HepG2 (cell line): Measurements from ENCODE around the gene KCNK15. TPM values are rescaled to one million over a fixed set of nuclear protein-coding genes. Genes with fewer than 3 reads are reported as not detected.

Source experiments
- CREB1 ChIP-seq, 2 experiments: fragments of 450-650 bp in 1 of 2; IDR thresholded peaks; 2 replicates each; pipeline ENCODE4 v1.6.1; 2016 to 2017; ENCODE audit warnings: control low read depth in 1 of 2, mild to moderate bottlenecking in 1 of 2, missing compliant biosample characterization in 1 of 2, missing genetic modification characterization in 1 of 2
- EHMT2 ChIP-seq: fragments of 200-600 bp; sonication (generic); IDR thresholded peaks from 2 replicates; pipeline ENCODE4 v1.7.0; 2017; ENCODE audit warnings: antibody characterized with exemption, low read depth, low read length, borderline replicate concordance
- HDAC2 ChIP-seq: sonication (generic); formaldehyde crosslinking; IDR thresholded peaks from 2 replicates; pipeline ENCODE4 v1.4.0; 2020; ENCODE audit warnings: missing genetic modification reagents
- JUNB ChIP-seq: sonication (generic); formaldehyde crosslinking; IDR thresholded peaks from 2 replicates; pipeline ENCODE4 v1.8.0; 2022; ENCODE audit warnings: missing genetic modification reagents, mild to moderate bottlenecking, borderline replicate concordance
- MXI1 ChIP-seq: IDR thresholded peaks from 3 replicates; pipeline ENCODE4 v1.6.1; 2012; ENCODE audit warnings: low read depth, low read length, inconsistent platforms, borderline replicate concordance
- NFATC3 ChIP-seq: sonication (generic); formaldehyde crosslinking; IDR thresholded peaks from 2 replicates; pipeline ENCODE4 v1.5.1; 2020; ENCODE audit warnings: mild to moderate bottlenecking, missing genetic modification reagents
- SAP130 ChIP-seq: IDR thresholded peaks from 2 replicates; pipeline ENCODE4 v1.6.1; 2016; ENCODE audit warnings: low read depth
- SKIL ChIP-seq: sonication (generic); formaldehyde crosslinking; IDR thresholded peaks from 2 replicates; pipeline ENCODE4 v1.8.0; 2022; ENCODE audit warnings: missing genetic modification reagents, mild to moderate bottlenecking, moderate library complexity, borderline replicate concordance
- SP1 ChIP-seq, 2 experiments: fragments of 450-650 bp in 1 of 2; sonication (generic) in 1 of 2; formaldehyde crosslinking in 1 of 2; IDR thresholded peaks; 2 replicates each; pipeline versions ENCODE4 v1.4.0 to v1.6.1; 2016 to 2020; ENCODE audit warnings: missing genetic modification reagents in 1 of 2
- SP4 ChIP-seq: sonication (generic); formaldehyde crosslinking; IDR thresholded peaks from 2 replicates; pipeline ENCODE4 v1.8.1; 2023; ENCODE audit warnings: mild to moderate bottlenecking, missing genetic modification reagents
- TMF1 ChIP-seq: sonication (generic); formaldehyde crosslinking; IDR thresholded peaks from 2 replicates; pipeline ENCODE4 v1.8.1; 2022; ENCODE audit warnings: low read depth, missing genetic modification reagents
- YEATS2 ChIP-seq: sonication (generic); formaldehyde crosslinking; IDR thresholded peaks from 2 replicates; pipeline ENCODE4 v1.4.0; 2020; ENCODE audit warnings: missing genetic modification reagents, borderline replicate concordance
- ZKSCAN8 ChIP-seq: IDR thresholded peaks from 2 replicates; pipeline ENCODE4 v1.6.1; 2016; ENCODE audit warnings: borderline replicate concordance, missing genetic modification reagents, missing compliant biosample characterization
- ZNF780A ChIP-seq: sonication (generic); formaldehyde crosslinking; IDR thresholded peaks from 2 replicates; pipeline ENCODE4 v1.8.0; 2022; ENCODE audit warnings: mild to moderate bottlenecking, missing genetic modification reagents, moderate library complexity
- polyA plus RNA-seq, 8 experiments: library from polyadenylated mRNA; depleted of rRNA in 3 of 8; stranded (reverse) in 7 of 8; unstranded in 1 of 8; fragments of >200 nt; fragmentation: Illumina TruSeq in 4 of 8; extraction: Trizol in 4 of 8; gene quantifications; 2 replicates each; pipeline versions ENCODE4 v1.2.1 to v1.2.3, GENCODE V29; 2011 to 2016; ENCODE audit warnings: low read depth in 4 of 8, missing spikeins in 1 of 8, mixed read lengths in 1 of 8; ENCODE audit not compliant: insufficient read depth in 1 of 8
- total RNA-seq, 5 experiments: library from RNA; depleted of rRNA; stranded (reverse); fragments of >200 nt; fragmentation: Illumina TruSeq; extraction: Trizol; gene quantifications; 2 replicates each; pipeline ENCODE4 v1.2.3, GENCODE V29; 2016; ENCODE audit warnings: low read depth in 1 of 5
- TF ChIP-seq, protein P1 (sequence below), 2 experiments: sonication (generic) in 1 of 2; formaldehyde crosslinking in 1 of 2; IDR thresholded peaks; 2 replicates each; pipeline versions ENCODE4 v1.4.0 to v1.6.1; 2018 to 2020; ENCODE audit warnings: missing genetic modification reagents in 2 of 2, borderline replicate concordance in 1 of 2, low read depth in 1 of 2, mild to moderate bottlenecking in 1 of 2, missing biosample characterization in 1 of 2
- TF ChIP-seq, protein P2 (sequence below): sonication (generic); formaldehyde crosslinking; IDR thresholded peaks from 2 replicates; pipeline ENCODE4 v1.5.0; 2020; ENCODE audit warnings: missing genetic modification reagents
- TF ChIP-seq, protein P3 (sequence below): IDR thresholded peaks from 2 replicates; pipeline ENCODE4 v1.6.1; 2016; ENCODE audit warnings: low read depth
- TF ChIP-seq, protein P4 (sequence below): sonication (generic); formaldehyde crosslinking; IDR thresholded peaks from 2 replicates; pipeline ENCODE4 v1.8.1; 2023; ENCODE audit warnings: missing genetic modification reagents, inconsistent platforms, borderline replicate concordance

Gene KCNK15
- total and polyA plus RNA-seq, 2 of the 13 experiments (the other 11 are each of a cell fraction or from before 2014, with no cell fraction given) = 0.03 TPM; not detected in 1

DNA sequence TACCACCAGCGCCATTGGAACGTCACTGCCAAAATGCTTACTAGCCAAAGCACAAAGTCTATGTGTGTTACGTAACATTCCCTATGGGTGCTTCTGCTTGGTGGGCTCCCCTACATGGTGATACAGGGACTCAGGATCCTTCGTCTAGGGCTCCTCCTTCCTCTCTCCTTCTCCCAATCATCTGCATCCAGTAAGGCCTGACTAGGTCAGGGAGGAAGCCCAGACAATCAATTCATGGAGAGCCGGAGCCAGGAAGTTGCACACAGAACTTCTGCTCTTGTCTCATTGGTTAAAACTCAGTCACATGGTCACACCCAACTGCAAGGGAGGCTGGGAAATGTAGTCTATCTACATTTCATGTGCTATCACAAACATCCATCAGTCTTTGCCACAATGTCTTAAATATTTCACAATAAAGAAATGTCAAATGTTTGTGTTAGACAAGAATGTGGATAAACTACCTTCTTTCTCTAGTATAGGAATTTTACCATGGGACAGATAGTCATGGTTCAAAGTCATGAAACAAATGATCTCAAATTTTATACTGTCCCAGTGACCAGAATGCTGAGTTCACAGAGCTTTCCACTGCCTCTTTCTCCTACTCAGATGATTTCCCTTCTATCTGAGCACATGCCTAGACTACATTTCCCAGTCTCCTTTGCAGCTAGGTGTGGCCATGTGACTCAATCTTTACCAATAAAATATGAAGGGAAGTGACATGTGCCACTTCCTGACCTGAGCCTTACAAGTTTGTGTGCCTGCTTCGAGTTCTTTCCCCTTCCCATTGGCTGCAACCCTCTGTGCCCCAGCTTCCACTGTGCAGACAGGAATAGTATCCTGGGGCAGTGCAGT lies 9.3 kb upstream of the KCNK15 start (continued):
- TF ChIP-seq SAP130 (CRISPR knock-in tag) (peak; percentile 63), SKIL (CRISPR knock-in tag) (no peak), JUNB (CRISPR knock-in tag) (peak; percentile 21; the same call in 1 of the 2 replicates), HDAC2 (CRISPR knock-in tag) (peak; percentile 64), NFATC3 (CRISPR knock-in tag) (0 out of 2 replicates have a peak, but pooled peaks have one; percentile 5), SP1 (IDR thresholded peaks at IDR 0.05) (no peak), SP1 (CRISPR knock-in tag; IDR thresholded peaks at IDR 0.05) (peak; percentile 9; the same call in 1 of the 2 replicates), TMF1 (CRISPR knock-in tag) (no peak), YEATS2 (peak; percentile 64; the same call in 1 of the 2 replicates), CREB1 (IDR thresholded peaks at IDR 0.05) (peak; percentile 67), CREB1 (CRISPR knock-in tag; IDR thresholded peaks at IDR 0.05) (peak; percentile 79; the same call in 1 of the 2 replicates), SP4 (CRISPR knock-in tag) (peak; percentile 33; the same call in 1 of the 2 replicates), EHMT2 (peak; percentile 94; the same call in 1 of the 2 replicates), ZNF780A (CRISPR knock-in tag) (0 out of 2 replicates have a peak, but pooled peaks have one; percentile 59), ZKSCAN8 (CRISPR knock-in tag) (0 out of 2 replicates have a peak, but pooled peaks have one; percentile 24), MXI1 (peak; percentile 12; the same call in 1 of the 3 replicates)
- TF ChIP-seq, protein P1, sequence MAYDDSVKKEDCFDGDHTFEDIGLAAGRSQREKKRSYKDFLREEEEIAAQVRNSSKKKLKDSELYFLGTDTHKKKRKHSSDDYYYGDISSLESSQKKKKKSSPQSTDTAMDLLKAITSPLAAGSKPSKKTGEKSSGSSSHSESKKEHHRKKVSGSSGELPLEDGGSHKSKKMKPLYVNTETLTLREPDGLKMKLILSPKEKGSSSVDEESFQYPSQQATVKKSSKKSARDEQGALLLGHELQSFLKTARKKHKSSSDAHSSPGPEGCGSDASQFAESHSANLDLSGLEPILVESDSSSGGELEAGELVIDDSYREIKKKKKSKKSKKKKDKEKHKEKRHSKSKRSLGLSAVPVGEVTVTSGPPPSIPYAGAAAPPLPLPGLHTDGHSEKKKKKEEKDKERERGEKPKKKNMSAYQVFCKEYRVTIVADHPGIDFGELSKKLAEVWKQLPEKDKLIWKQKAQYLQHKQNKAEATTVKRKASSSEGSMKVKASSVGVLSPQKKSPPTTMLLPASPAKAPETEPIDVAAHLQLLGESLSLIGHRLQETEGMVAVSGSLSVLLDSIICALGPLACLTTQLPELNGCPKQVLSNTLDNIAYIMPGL (CRISPR knock-in tag; IDR thresholded peaks at IDR 0.05; ENCODE audit: borderline replicate concordance in 1 of 2, low read depth in 1 of 2) = peak in 1 of 2 experiments; percentile 35; a peak in 1 of 4 replicates
- TF ChIP-seq, protein P2, sequence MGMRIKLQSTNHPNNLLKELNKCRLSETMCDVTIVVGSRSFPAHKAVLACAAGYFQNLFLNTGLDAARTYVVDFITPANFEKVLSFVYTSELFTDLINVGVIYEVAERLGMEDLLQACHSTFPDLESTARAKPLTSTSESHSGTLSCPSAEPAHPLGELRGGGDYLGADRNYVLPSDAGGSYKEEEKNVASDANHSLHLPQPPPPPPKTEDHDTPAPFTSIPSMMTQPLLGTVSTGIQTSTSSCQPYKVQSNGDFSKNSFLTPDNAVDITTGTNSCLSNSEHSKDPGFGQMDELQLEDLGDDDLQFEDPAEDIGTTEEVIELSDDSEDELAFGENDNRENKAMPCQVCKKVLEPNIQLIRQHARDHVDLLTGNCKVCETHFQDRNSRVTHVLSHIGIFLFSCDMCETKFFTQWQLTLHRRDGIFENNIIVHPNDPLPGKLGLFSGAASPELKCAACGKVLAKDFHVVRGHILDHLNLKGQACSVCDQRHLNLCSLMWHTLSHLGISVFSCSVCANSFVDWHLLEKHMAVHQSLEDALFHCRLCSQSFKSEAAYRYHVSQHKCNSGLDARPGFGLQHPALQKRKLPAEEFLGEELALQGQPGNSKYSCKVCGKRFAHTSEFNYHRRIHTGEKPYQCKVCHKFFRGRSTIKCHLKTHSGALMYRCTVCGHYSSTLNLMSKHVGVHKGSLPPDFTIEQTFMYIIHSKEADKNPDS = no peak
- TF ChIP-seq, protein P3, sequence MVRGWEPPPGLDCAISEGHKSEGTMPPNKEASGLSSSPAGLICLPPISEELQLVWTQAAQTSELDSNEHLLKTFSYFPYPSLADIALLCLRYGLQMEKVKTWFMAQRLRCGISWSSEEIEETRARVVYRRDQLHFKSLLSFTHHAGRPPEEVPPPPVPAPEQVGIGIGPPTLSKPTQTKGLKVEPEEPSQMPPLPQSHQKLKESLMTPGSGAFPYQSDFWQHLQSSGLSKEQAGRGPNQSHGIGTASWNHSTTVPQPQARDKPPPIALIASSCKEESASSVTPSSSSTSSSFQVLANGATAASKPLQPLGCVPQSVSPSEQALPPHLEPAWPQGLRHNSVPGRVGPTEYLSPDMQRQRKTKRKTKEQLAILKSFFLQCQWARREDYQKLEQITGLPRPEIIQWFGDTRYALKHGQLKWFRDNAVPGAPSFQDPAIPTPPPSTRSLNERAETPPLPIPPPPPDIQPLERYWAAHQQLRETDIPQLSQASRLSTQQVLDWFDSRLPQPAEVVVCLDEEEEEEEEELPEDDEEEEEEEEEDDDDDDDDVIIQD = peak; percentile 80; the same call in 1 of the 2 replicates
- TF ChIP-seq, protein P4, sequence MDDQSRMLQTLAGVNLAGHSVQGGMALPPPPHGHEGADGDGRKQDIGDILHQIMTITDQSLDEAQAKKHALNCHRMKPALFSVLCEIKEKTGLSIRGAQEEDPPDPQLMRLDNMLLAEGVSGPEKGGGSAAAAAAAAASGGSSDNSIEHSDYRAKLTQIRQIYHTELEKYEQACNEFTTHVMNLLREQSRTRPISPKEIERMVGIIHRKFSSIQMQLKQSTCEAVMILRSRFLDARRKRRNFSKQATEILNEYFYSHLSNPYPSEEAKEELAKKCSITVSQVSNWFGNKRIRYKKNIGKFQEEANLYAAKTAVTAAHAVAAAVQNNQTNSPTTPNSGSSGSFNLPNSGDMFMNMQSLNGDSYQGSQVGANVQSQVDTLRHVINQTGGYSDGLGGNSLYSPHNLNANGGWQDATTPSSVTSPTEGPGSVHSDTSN (CRISPR knock-in tag) = no peak
